Measurements from ENCODE around the gene MANBA.
"Not testable (repeated sequence)": the region's sequence is repeated elsewhere in the genome, so short reads cannot be mapped to it uniquely, and the experiment has no call there.

The MANBA gene

DNA sequence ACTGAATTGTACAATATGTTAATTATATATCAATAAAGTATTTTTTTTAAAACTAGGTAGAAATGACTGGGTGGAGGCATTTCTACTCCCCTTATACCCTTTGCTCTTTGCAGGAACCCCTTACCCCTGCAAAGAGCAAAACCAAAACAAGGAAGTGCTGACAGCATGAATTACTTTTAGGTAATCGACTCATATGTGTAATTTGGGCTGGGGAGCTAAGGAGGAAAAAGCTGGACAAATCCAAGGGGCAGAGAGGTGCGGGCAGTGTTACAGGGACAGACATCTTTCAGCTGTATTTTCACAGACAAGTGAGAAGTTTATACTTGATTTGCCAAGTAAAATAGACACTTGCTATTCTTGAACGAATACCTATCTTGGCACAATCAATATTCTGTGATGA, 35.5 kb downstream of the MANBA start:
- H3K36me3 ChIP-seq (ENCODE audit: insufficient read depth, low read length), result no peaks in the 10 kb centered on the region
- H2AFZ ChIP-seq (ENCODE audit: low read length, unreplicated experiment), result no peak overlapping the region
- H3K27me3 ChIP-seq (ENCODE audit: insufficient read depth, low read length), result no peaks in the 10 kb centered on the region
- no peak overlapping the region for H3K4me3 ChIP-seq (ENCODE audit: low read depth, low read length)
- H3K79me2 ChIP-seq (ENCODE audit: control insufficient read depth, insufficient read depth, low read length, unreplicated experiment), result no peaks in the 10 kb centered on the region
- H3K27ac ChIP-seq (ENCODE audit: low read depth, low read length), result no peak overlapping the region
- H3K4me1 ChIP-seq (ENCODE audit: control insufficient read depth, insufficient read depth, low read length, unreplicated experiment), result no peaks in the 10 kb centered on the region

DNA sequence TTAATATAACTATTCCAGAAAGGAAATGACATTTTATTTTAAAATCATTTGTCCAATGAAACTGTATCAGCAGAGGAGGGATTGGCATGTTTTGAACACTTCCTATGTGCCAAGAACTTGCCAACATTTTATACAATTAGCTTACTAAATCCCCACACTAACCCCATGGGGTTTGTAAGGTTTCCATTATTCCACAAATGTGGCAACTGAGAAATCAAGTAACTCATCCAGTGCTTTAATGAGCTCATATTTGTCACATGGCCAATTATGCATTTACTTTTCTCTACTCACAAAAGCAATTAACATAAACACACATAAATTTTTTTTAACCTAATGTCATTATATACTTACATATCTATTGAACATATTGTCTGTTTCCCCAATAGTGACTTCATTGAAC, 37.3 kb downstream of the MANBA start:
- Histone ChIP-seq H2AFZ (ENCODE audit: low read length, unreplicated experiment) (no peak overlapping the region), H3K27me3 (ENCODE audit: insufficient read depth, low read length) (no peaks in the 10 kb centered on the region), H3K4me3 (ENCODE audit: low read depth, low read length) (no peak overlapping the region), H3K27ac (ENCODE audit: low read depth, low read length) (no peak overlapping the region), H3K36me3 (ENCODE audit: insufficient read depth, low read length) (peaks cover 6% of the 10 kb centered on the region; the same call in 1 of the 2 replicates), H3K4me1 (ENCODE audit: control insufficient read depth, insufficient read depth, low read length, unreplicated experiment) (no peaks in the 10 kb centered on the region), H3K79me2 (ENCODE audit: control insufficient read depth, insufficient read depth, low read length, unreplicated experiment) (no peaks in the 10 kb centered on the region)

DNA sequence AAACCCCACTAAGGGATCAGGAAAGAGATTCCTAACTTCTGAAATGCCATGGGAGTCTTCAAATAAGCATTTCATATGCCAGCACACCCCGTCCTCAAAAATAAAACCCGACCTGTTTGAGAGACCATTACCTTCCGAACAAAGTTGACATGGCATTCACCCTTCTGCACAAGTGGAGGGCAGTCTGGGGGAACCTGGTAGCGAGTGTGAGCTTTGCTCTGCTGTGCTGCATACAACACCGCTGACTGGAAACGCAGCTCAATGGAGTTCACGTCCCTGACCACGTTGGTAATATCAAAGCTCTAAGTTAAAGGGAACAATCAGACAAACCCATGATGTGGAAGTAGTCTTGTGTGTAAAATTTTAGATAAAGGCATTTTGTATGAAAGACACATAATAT, 38.0 kb downstream of the MANBA start:
- H3K79me2 ChIP-seq (ENCODE audit: control insufficient read depth, insufficient read depth, low read length, unreplicated experiment), result no peaks in the 10 kb centered on the region

DNA sequence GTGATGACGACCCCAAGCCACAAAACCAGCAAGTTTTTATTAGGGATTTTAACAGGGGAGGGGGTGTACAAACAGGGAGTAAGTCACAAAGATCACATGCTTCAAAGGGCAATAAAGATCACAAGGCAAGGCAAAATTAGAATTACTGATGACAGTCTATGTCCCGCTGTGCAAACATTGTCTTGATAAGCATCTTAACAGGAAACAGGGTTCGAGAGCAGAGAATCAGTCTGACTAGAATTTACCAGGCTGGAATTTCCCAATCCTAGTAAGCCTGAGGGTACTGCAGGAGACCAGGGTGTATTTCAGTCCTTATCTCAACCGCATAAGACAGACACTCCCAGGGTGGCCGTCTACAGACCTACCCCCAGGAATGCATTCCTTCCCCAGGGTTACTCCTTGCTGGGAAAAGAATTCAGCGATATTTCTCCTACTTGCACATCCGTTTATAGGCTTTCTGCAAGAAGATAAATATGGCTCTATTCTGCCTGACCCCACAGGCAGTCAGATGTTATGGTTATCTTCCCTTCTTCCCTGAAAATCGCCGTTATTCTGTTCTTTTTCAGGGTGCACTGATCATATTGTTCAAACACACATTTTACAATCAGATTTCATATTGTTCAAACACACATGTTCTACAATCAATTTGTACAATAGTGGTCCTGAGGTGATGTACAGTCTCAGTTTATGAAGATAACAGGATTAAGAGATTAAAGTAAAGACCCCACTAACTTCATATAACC, 41.8 kb downstream of the MANBA start:
- not testable (repeated sequence) for H3K4me1 ChIP-seq (ENCODE audit: control insufficient read depth, insufficient read depth, low read length, unreplicated experiment); H3K4me3 ChIP-seq (ENCODE audit: low read depth, low read length); H2AFZ ChIP-seq (ENCODE audit: low read length, unreplicated experiment); H3K27me3 ChIP-seq (ENCODE audit: insufficient read depth, low read length); H3K27ac ChIP-seq (ENCODE audit: low read depth, low read length); H3K36me3 ChIP-seq (ENCODE audit: insufficient read depth, low read length); H3K79me2 ChIP-seq (ENCODE audit: control insufficient read depth, insufficient read depth, low read length, unreplicated experiment)

More for the DNA sequence above, 38.0 kb downstream of the MANBA start:
- Histone ChIP-seq H3K27me3 (ENCODE audit: insufficient read depth, low read length) (no peaks in the 10 kb centered on the region), H3K36me3 (ENCODE audit: insufficient read depth, low read length) (peaks cover 6% of the 10 kb centered on the region; the same call in 1 of the 2 replicates), H3K4me1 (ENCODE audit: control insufficient read depth, insufficient read depth, low read length, unreplicated experiment) (no peaks in the 10 kb centered on the region), H2AFZ (ENCODE audit: low read length, unreplicated experiment) (no peak overlapping the region), H3K4me3 (ENCODE audit: low read depth, low read length) (no peak overlapping the region), H3K27ac (ENCODE audit: low read depth, low read length) (no peak overlapping the region)

DNA sequence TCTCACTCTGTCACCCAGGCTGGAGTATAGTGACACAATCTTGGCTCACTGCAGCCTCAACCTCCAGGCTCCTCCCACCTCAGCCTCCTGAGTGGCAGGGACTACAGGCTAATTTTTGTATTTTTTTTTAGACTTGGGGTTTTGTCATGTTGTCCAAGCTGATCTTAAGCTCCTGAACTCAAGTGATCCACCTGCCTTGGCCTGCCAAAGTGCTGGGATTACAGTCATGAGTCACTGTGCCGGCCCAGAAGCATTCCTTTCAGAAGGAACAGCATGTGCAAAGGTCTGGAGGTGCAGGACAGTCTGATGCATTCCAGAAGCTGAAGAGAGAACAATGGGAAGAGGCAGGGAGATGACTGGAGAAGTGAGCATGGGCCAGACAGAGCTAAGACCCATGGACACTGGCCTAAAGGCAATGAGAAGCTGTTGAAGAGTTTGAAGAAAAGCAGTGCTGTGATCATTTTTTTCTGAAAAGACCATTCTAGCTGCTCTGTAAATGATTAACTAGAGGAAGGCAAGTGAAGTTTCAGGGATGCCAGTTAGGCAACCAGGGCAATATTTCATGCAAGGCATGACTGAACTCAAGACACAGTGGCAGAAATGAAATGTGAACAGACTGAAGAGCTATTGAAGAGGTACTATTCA, 43.2 kb downstream of the MANBA start:
- Histone ChIP-seq H2AFZ (ENCODE audit: low read length, unreplicated experiment) (no peak overlapping the region), H3K36me3 (ENCODE audit: insufficient read depth, low read length) (peaks cover 6% of the 10 kb centered on the region; the same call in 1 of the 2 replicates), H3K79me2 (ENCODE audit: control insufficient read depth, insufficient read depth, low read length, unreplicated experiment) (no peaks in the 10 kb centered on the region), H3K4me3 (ENCODE audit: low read depth, low read length) (no peak overlapping the region), H3K4me1 (ENCODE audit: control insufficient read depth, insufficient read depth, low read length, unreplicated experiment) (peaks cover 5% of the 10 kb centered on the region), H3K27ac (ENCODE audit: low read depth, low read length) (no peak overlapping the region), H3K27me3 (ENCODE audit: insufficient read depth, low read length) (no peaks in the 10 kb centered on the region)

DNA sequence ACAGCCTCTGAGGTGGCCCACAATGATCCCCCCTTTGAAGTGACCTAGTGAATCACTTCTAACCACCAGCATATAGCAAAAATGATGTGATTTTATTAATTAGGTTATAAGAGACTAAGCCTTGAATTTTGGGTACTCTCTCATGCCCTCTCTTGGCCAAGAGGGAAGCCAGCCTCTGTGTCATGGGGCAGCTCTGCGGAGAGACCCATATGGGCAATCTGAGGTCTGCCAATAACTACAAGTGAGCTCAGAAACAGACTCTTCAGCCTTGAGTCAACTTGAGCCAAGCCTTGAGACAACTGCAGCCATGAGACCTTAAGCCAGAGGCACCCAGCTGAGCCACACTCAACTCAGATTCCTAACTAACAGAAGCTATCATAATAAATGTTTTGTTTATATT, 45.7 kb downstream of the MANBA start:
- no peak overlapping the region for H2AFZ ChIP-seq (ENCODE audit: low read length, unreplicated experiment)
- peaks cover 5% of the 10 kb centered on the region for H3K4me1 ChIP-seq (ENCODE audit: control insufficient read depth, insufficient read depth, low read length, unreplicated experiment)
- no peak overlapping the region for H3K27ac ChIP-seq (ENCODE audit: low read depth, low read length)
- no peaks in the 10 kb centered on the region for H3K79me2 ChIP-seq (ENCODE audit: control insufficient read depth, insufficient read depth, low read length, unreplicated experiment)
- no peak overlapping the region for H3K4me3 ChIP-seq (ENCODE audit: low read depth, low read length)
- H3K27me3 ChIP-seq (ENCODE audit: insufficient read depth, low read length), result no peaks in the 10 kb centered on the region
- peaks cover 6% of the 10 kb centered on the region; the same call in 1 of the 2 replicates for H3K36me3 ChIP-seq (ENCODE audit: insufficient read depth, low read length)

DNA sequence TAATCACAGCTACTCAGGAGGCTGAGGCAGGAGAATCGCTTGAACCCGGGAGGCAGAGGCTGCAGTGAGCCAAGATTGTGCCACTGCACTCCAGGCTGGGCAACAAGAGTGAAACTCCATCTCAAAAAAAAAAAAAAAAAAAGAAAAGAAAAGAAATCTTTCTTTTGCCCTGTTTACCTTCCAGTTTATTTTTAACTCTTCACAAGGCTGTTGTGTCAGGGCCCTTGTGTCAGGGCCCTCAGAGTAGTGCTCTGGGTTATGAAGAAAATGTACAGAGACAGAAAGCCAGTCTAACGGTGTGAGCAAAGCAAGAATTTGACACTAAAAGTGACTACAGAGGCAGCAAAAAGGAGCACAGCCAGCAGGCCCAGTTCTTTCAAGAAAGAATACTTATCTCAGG, 47.0 kb downstream of the MANBA start:
- H3K4me1 ChIP-seq (ENCODE audit: control insufficient read depth, insufficient read depth, low read length, unreplicated experiment); H3K79me2 ChIP-seq (ENCODE audit: control insufficient read depth, insufficient read depth, low read length, unreplicated experiment); H3K27ac ChIP-seq (ENCODE audit: low read depth, low read length); H3K27me3 ChIP-seq (ENCODE audit: insufficient read depth, low read length); H3K4me3 ChIP-seq (ENCODE audit: low read depth, low read length); H2AFZ ChIP-seq (ENCODE audit: low read length, unreplicated experiment); H3K36me3 ChIP-seq (ENCODE audit: insufficient read depth, low read length): not testable (repeated sequence)

DNA sequence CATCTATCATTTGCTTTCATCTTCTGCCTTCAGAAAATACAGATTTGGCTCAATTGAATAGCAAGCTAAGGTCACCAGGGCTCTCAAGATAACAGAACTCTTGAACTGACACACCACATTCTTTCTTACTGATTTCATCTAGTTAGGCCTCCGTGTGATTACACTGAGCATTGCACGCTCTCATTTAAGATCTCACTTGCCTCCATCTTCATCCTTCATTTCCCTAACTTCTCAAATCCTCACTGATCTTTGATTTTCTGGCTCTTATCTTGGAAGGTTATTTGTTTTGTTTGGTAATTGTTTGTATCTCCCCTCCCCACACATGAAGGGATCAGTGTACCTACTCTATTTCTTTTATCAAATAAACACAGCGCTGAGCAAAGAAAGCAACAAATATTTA, 47.7 kb downstream of the MANBA start:
- H3K4me3 ChIP-seq (ENCODE audit: low read depth, low read length), result no peak overlapping the region
- no peaks in the 10 kb centered on the region for H3K36me3 ChIP-seq (ENCODE audit: insufficient read depth, low read length)
- H3K27ac ChIP-seq (ENCODE audit: low read depth, low read length), result no peak overlapping the region
- no peaks in the 10 kb centered on the region for H3K79me2 ChIP-seq (ENCODE audit: control insufficient read depth, insufficient read depth, low read length, unreplicated experiment)
- H3K4me1 ChIP-seq (ENCODE audit: control insufficient read depth, insufficient read depth, low read length, unreplicated experiment), result peaks cover 5% of the 10 kb centered on the region
- H2AFZ ChIP-seq (ENCODE audit: low read length, unreplicated experiment), result no peak overlapping the region
- no peaks in the 10 kb centered on the region for H3K27me3 ChIP-seq (ENCODE audit: insufficient read depth, low read length)

DNA sequence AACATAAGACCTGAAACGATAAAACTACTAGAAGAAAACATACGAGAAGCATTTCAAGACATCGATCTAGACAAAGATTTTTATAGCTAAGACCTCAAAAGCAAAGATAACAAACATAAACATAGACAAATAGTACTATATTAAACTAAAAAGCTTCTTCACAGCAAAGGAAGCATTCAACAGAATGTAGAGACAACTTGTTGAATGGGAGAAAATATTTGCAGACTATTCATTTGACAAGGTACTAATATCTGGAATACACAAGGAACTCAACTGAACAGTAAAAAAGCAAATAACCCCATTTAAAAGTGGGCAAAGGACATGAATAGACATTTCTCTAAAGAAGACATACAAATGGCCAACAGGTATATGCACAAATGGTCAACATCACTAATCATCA, 49.8 kb downstream of the MANBA start:
- no peak overlapping the region for H2AFZ ChIP-seq (ENCODE audit: low read length, unreplicated experiment)
- no peaks in the 10 kb centered on the region for H3K79me2 ChIP-seq (ENCODE audit: control insufficient read depth, insufficient read depth, low read length, unreplicated experiment)
- H3K27ac ChIP-seq (ENCODE audit: low read depth, low read length), result no peak overlapping the region
- no peak overlapping the region for H3K4me3 ChIP-seq (ENCODE audit: low read depth, low read length)
- peaks cover 5% of the 10 kb centered on the region for H3K4me1 ChIP-seq (ENCODE audit: control insufficient read depth, insufficient read depth, low read length, unreplicated experiment)
- no peaks in the 10 kb centered on the region for H3K27me3 ChIP-seq (ENCODE audit: insufficient read depth, low read length)
- H3K36me3 ChIP-seq (ENCODE audit: insufficient read depth, low read length), result peaks cover 4% of the 10 kb centered on the region; the same call in 1 of the 2 replicates

DNA sequence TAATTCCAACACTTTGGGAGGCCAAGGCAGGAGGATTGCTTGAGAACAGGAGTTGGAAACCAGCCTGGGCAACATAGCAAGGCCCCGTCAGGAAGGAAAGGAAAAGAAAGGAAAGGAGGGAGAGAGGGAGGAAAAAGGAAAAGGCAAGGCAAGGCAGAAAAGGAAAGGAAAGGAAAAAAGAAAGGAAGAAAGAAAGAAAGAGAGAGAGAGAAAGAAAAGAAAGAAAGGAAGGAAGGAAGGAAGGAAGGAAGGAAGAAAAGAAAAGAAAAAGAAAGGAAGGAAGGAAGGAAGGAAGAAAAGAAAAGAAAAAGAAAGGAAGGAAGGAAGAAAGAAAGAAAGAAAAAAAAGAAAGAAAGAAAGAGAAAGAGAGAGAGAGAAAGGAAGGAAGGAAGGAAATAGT, 51.7 kb downstream of the MANBA start:
- H3K79me2 ChIP-seq (ENCODE audit: control insufficient read depth, insufficient read depth, low read length, unreplicated experiment); H3K36me3 ChIP-seq (ENCODE audit: insufficient read depth, low read length); H3K27ac ChIP-seq (ENCODE audit: low read depth, low read length); H3K4me1 ChIP-seq (ENCODE audit: control insufficient read depth, insufficient read depth, low read length, unreplicated experiment); H2AFZ ChIP-seq (ENCODE audit: low read length, unreplicated experiment); H3K27me3 ChIP-seq (ENCODE audit: insufficient read depth, low read length); H3K4me3 ChIP-seq (ENCODE audit: low read depth, low read length): not testable (repeated sequence)

DNA sequence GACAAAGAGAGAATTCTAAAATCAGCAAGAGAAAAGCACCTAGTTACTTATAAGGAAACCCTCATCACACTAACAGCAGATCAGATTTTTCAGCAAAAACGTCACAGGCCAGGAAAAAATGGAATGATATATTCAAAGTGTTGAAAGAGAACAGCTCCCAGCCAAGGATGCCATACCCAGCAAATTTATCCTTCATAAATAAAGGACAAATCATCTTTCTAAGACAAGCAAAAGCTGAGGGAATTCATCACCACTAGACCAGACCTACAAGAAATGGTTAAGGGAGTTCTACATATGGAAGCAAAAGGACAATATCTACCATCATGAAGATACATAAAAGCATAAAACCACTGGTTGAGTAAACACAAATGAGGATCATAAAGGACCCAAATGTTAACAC, 53.6 kb downstream of the MANBA start:
- Histone ChIP-seq H3K27me3 (ENCODE audit: insufficient read depth, low read length) (no peaks in the 10 kb centered on the region), H3K79me2 (ENCODE audit: control insufficient read depth, insufficient read depth, low read length, unreplicated experiment) (no peaks in the 10 kb centered on the region), H3K27ac (ENCODE audit: low read depth, low read length) (no peak overlapping the region), H3K4me3 (ENCODE audit: low read depth, low read length) (no peak overlapping the region), H2AFZ (ENCODE audit: low read length, unreplicated experiment) (no peak overlapping the region), H3K4me1 (ENCODE audit: control insufficient read depth, insufficient read depth, low read length, unreplicated experiment) (no peaks in the 10 kb centered on the region), H3K36me3 (ENCODE audit: insufficient read depth, low read length) (peaks cover 4% of the 10 kb centered on the region; the same call in 1 of the 2 replicates)
